ENCODE measurements around the gene ZSCAN16. TPM values are rescaled to one million over a fixed set of nuclear protein-coding genes. Genes with fewer than 3 reads are reported as not detected.

ZSCAN16 gene
- total RNA-seq, 1 donor from 2014 or later, result 5.8 TPM

DNA sequence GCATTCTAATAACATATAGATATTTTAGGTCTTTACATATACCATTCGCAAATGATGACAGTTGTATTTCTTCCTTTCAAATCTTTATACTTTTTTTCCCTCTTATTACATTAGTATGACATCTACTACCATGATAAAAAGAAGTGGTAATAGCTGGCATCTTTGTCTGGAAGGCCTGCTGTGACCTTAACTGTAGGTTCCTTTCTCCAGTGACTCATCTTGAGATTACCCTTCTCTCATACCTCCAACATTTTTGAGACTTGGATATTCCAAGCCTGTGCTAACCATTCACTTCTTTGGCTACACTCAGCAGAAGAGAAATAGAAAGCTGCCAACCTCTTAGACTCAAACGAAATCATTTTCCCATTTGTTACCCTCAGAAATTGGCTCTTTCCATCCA, 47.6 kb downstream of the ZSCAN16 start:
- no peak for DNase-seq (ENCODE audit: low spot score)

DNA sequence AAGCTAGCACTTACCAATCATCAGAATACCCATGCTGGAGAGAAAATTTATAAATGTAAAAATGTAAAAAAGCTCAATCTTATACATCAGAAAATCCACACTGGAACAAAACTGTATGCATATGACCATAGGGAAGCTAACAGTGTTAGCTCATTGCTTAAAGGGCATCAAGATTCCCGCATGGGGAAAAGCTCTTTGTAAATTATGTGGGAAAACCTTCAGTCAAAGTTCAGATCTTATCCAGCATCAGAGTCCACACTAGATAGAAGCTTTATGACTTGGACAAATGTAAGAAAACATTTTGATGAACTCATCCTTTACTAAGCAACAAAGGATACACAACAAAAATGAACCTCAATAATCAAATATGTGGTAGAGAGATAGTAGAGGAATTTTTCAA, 52.0 kb downstream of the ZSCAN16 start:
- DNase-seq (ENCODE audit: low spot score), result no peak

Other genes starting within 250 kb of the ZSCAN16 start
- gene OR2B2, start 212.2 kb upstream of the ZSCAN16 start, total RNA-seq, result not detected
- not detected for gene OR2B6, start 167.4 kb upstream of the ZSCAN16 start, total RNA-seq
- 1.5 TPM for gene ZNF165, start 44.0 kb upstream of the ZSCAN16 start, total RNA-seq
- 16.5 TPM for gene ZKSCAN8, start 17.3 kb downstream of the ZSCAN16 start, total RNA-seq
- 10.8 TPM for gene ZSCAN9, start 100.7 kb downstream of the ZSCAN16 start, total RNA-seq
- gene ZKSCAN4, start 127.7 kb downstream of the ZSCAN16 start, total RNA-seq, result 6.4 TPM
- 1.9 TPM for gene NKAPL, start 134.7 kb downstream of the ZSCAN16 start, total RNA-seq
- 17.2 TPM for gene ZSCAN26, start 142.5 kb downstream of the ZSCAN16 start, total RNA-seq
- gene PGBD1, start 157.0 kb downstream of the ZSCAN16 start, total RNA-seq, result 1.8 TPM
- 38.4 TPM for gene ZSCAN31, start 211.5 kb downstream of the ZSCAN16 start, total RNA-seq
- gene ZKSCAN3, start 225.3 kb downstream of the ZSCAN16 start, total RNA-seq, result 8.6 TPM

All from mucosa of gallbladder (tissue), 1 donor.